HG03354 (cell line): ENCODE results near the gene SMARCD2.
A peak's percentile ranks its signal among the peaks of the same experiment; 100 is the strongest.
"Not testable (repeated sequence)": the region's sequence is repeated elsewhere in the genome, so short reads cannot be mapped to it uniquely, and the experiment has no call there.

Experiments
- ATAC-seq: cut with Tn5 transposase; IDR thresholded peaks from one replicate; pipeline ENCODE4 v1.9.1; 2021; ENCODE audit warnings: mild to moderate bottlenecking; ENCODE audit not compliant: unreplicated experiment, poor library complexity, severe bottlenecking

The SMARCD2 gene

GRCh38 chr17:63854709-63855108, 12.2 kb upstream of the SMARCD2 start:
- ATAC-seq, result no peak

GRCh38 chr17:63853260-63853659, 10.8 kb upstream of the SMARCD2 start:
- no peak for ATAC-seq

DNA sequence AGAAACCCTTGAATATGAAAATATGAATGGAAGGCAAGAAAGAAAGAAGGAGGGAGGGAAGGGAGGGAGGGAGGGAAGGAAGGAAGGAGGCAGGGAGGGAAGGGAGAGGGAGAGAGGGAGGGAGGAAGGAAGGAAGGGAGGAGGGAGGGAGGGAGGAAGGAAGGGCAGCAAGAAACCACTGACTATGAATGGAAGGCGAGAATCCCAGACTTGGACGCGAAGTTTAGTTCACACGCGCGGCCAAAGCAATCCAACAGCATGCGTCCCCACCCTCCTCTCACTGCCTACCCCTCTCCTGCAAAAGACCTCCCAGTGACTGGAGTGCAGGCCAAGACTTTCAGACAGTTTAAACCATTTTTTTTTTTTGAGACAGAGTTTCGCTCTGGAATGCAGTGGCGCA, 7.9 kb upstream of the SMARCD2 start:
- ATAC-seq, result no peak

DNA sequence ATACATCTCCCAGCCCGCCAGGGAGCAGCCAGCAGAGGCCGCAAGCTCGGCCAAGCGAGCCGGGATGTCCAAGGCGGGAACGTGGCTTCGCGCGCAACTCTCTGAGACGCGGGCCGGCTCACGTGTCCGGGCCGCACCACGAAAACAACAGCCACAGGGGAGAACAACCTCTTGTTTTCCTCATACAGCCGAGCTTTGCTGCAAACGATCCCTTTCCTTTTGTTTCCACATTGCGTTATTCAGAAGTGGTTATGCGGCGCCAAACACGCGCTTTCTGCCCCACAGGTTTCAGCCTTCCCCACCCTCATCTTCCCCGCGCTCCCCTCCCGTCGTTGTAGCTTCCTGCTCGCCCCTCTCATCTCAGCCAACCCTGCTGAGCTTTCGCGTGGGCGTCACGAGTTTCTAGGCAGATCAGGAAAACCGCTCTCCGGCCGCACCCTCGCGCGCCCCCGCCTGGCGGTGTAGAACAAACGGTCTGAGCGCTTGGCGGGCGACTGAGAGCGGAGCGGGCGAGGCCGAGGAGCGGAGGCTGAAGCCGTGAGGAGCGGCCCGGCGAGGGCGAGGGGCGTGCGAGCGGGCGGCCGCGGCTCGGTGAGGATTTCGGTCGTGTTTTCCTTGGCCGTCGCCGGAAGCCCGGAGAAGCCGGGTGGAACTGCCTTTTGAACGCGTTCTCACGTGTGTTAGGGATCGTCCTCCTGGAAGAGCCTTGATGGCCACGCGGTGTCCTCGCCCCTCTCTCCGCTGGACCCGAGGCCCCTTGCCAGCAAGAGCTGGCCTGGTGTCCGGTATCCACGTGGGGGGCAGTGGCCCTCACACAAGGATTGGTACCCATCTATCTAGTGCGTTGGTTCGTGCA, 6.6 kb upstream of the SMARCD2 start:
- peak; percentile 94 for ATAC-seq

DNA sequence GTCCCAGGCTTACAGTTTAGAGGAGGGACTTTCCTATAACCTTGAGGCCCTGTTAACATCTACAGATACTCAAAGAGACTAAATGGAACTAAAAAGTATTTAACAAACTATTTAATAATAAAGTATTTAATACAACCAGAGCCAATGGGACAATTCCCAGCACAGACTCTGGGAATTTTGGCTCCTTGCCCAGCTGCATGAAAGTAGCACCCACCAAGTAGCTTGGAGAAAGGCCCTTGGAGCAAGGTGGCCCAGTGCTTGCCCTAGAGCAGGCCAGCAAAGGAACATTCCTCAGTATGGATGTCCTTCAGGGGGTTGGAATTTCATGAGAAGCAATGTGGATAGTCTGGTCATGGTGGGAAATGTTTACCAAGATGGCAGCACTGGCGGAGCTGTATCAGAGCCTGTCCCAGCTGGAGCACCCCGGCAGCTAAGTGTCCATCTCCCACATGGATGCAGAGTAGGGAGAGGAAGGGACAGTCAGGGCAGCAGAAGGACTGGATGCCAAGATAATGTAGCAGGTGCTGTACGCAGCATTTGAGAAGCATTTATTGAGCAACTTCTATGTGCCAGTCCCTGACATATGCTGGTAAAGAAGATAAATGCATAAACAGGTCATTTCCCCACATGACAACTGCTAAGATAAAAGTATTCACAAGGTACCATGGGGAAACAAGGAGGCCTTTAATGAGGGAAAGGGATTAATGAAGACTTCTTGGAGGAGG, 5.2 kb upstream of the SMARCD2 start:
- ATAC-seq, result no peak

- no peak for ATAC-seq
Measured at GRCh38 chr17:63845509-63845908, 3.0 kb upstream of the SMARCD2 start.

DNA sequence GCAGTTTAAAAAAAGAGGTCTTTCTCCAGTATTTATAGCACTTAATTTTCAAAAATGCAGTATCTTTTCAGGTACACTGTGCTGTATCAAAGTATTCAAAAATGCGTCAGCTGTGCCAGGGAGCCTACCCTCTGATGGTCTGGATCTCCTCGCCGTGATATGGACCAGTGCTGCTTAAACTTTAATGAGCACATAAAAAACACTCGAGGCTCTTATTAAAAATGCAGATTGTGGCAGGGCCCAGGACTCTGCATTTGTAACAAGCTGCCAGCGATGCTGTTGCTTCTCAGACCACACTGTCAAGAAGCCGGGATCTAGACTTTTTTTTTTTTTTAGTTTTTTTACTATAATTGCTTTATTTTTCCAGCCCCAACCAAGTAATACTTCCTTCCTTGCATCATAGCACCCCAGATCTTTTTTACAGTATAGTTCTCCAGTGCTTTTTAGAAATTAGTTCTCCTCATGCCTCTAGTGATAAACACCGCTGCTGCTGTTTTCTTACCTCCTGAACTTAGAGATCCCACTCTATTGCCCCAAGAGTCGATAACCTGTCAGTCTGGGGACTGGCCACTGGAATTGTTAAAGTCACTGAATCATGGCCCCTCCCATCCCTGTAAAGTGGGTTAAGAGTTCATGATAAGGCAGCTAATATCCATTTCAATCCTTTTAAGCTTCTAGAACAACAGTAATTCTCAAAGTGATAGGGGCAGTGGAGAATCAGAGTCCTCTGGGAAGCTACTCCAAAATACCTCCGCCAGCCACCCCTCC, 1.6 kb upstream of the SMARCD2 start:
- no peak for ATAC-seq

- not testable (repeated sequence) for ATAC-seq
Measured at GRCh38 chr17:63843387-63843888, 953 bp upstream of the SMARCD2 start.

GRCh38 chr17:63842173-63842539, 329 bp downstream of the SMARCD2 start:
- ATAC-seq, result peak; percentile 30

DNA sequence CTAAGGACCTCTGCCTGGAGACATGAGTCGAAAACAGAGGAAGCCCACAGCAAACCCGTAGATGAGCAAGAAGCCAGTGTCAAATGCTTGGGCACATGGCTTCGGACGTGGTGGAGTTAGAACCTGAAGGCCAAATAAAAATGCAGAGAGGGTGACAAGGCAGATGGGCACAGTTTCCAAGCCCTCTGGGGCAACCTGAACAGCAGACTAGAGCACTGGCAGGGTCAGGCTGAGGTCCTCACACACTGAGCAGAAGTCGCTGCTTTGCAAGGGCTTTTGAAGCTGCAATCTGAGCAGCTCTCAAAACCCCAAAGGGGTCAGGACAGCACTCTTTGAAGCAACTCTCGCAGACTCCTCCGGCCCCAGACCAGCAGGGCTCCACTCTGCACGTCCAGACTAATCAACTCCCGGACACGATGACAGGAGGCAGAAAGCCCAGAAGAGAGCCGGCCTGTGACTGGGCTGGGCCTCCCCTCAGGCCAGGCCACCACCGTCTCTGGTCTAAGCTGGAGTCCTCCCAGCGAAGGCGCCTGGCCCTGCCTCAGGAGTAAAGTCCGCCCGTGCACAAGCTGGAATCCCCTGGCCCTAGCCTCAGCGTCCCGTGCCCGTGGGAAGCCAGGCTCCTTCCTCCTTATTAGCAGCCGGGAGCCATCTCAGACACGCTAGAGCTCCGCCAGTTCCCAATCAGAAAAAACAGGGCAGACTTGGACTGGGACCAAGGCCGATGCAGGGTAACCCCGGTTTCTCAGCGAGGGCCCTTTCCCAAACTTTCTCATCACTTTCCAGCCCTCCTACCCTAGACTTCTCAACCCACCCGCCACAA, 924 bp downstream of the SMARCD2 start:
- no peak for ATAC-seq

GRCh38 chr17:63840591-63841349, 1.7 kb downstream of the SMARCD2 start:
- ATAC-seq, result no peak

DNA sequence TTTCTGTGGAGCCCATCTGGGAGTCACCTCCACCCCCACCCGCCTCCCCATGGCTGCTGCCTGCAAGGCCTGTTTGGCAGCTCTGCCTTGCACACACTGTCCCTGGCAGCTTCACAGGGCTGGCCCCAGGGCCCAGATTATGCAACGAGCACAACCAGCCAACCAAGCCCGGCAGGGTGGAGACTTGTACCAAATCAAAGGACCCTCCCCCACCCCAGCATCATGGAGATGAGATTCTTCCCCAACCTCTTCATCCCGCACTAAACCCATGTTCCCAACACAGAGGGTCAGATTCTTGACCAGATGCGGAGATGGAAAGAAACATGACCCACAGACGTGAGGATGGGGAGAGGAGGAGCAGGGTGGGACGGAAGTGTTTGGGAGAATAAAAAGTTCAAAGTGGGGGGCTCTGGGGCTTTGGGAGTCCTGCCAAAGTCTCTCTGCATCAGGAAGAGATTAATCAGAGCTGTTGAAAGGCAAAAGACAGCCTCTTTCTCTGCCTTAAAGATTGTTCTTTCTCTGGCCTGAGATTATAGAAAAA, 3.8 kb downstream of the SMARCD2 start:
- no peak for ATAC-seq

DNA sequence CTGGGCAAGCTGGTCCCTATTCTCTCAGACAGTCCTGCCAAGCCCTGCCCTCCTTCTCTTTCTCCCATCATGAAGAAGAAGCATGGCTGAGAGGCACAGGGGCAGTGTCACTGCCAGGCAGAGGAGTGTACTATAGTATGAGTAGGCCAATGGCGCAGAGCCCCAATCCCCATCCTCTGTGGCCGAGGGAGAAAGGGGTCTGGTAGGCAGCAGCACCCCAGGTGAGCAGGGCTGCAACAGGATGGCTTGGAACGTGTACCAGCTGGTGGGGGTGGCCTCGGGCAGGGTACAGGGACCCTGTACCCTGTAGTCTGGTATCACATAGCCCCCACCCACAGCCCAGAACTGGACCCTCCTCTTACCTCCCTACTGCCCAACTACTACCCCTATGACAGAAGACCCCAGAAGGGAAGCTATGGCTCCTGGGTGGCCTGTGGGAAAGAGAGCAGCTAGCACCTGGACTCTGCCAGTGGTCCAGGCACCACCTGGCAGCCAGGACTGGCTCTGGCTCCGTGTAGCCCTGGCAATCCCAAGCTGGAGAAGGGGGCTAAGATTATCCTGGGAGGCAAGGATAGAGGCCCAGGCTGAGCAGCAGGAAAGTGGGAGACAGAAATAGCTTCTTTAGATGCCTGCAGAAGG, 4.4 kb downstream of the SMARCD2 start:
- ATAC-seq, result no peak

- ATAC-seq, result no peak
Measured at GRCh38 chr17:63837480-63837879, 5.0 kb downstream of the SMARCD2 start.

DNA sequence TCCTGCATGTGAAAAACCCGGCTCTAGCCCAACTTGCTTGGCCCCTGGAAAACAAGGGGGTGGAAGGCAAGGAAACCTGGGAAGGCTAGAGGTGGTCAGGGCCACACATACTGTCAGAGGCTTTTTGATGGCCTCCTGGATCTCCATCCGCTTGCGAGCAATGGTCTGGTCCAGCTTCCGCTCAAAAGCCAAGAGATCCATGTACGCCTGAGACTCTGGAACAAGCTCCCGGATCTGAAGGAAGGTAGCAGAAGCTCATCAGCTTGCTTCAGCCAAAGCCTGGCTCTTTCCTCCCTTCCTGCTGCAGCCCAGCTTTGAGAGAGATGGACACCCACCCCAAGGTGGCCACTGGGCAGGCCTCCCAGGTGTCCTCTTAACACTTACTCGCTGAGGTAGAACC, 5.7 kb downstream of the SMARCD2 start:
- no peak for ATAC-seq

GRCh38 chr17:63835167-63835720, 7.2 kb downstream of the SMARCD2 start:
- ATAC-seq, result no peak

- ATAC-seq, result peak; percentile 65
Measured at GRCh38 chr17:63834431-63835166, 7.9 kb downstream of the SMARCD2 start.
